Right ventricle myocardium superior (tissue), 1 donor: Measurements from ENCODE around the gene ZNF45. TPM values are rescaled to one million over a fixed set of nuclear protein-coding genes. Genes with fewer than 3 reads are reported as not detected.
"Not testable (repeated sequence)": the region's sequence is repeated elsewhere in the genome, so short reads cannot be mapped to it uniquely, and the experiment has no call there.

Source experiments
- ATAC-seq: fragments of 200-7000 bp; cut with Tn5 transposase; one replicate; pipeline ENCODE4 v1.9.1; 2020; ENCODE audit warnings: mild to moderate bottlenecking; ENCODE audit not compliant: poor library complexity
- DNase-seq: peaks from one replicate; pipeline ENCODE4 v3.0.0-alpha.2; 2020
- intact Hi-C: fragments of 100-400 bp; cut with DNase I; formaldehyde crosslinking; loops from one replicate; pipeline ENCODE4 v1.11.2; 2022
- total RNA-seq: library from RNA; stranded (reverse); fragmentation: NEBNext Ultra II Directional; extraction: Animal tissue kit (Norgen Biotek cat#: 25700); gene quantifications from one replicate; pipeline ENCODE4 v1.2.1, GENCODE V29; 2021
- donor health status: DM: no; HTN: yes; CAD: no; lungs with severe emphysema.

The ZNF45 gene
- total RNA-seq, 1 donor from 2014 or later: 6.1 TPM

DNA sequence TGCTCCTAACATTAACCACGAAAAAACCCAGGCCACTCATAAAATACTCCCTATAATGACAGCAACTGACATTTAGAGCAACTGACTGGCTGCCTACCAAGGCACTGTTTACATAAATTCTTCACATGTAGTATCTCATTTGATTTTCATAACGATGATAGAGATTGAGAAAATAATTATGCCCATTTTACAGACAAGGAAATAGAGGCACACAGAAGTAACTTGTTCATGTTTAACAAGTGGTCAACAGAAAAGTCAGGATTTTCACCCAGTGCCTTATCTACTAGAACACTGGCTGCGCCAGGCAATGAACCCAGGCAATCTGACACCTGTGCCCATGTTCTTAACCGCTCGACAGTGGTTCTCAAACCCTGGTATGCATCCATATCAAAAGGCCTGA lies 6.3 kb downstream of the ZNF45 start:
- intact Hi-C loops: no loop called here
- DNase-seq: no peak
- no peak for ATAC-seq

DNA sequence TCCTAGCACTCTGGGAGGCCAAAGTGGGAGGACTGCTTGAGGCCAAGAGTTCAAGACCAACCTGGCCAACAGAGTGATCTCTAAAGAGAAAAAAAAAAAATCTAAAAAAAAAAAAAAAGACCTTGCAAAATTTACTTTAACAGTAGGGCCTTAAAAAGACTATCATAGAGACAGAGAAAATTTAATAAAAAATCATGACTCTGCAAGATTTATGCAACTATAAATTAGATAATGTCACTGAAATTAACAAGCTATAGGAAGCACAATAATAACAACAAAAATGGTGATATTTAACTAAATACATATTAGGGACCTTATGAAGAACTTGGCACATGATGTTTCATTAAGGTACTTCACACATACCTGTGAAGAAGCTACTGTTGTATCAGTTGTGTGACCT lies 11.2 kb downstream of the ZNF45 start:
- DNase-seq: no peak
- ATAC-seq: no peak
- intact Hi-C loops: no loop called here

GRCh38 chr19:43914051-43914450 lies 21.0 kb downstream of the ZNF45 start:
- no peak for ATAC-seq
- no peak for DNase-seq
- intact Hi-C loops: no loop called here

DNA sequence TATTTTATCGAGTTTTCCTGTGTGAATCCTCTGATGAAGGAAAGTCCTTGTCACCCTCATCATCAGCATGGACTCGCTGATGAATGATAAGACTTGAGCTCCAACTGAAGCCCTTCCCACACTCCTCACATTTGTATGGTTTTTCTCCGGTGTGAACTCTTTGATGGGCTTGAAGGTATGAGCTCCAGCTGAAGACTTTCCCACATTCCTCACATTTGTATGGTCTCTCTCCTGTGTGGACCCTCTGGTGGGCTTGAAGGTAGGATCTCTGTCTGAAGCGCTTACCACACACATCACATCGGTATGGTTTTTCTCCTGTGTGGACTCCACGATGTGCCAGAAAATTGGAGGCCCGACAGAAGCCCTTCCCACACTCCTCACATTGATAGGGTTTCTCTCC lies 21.7 kb downstream of the ZNF45 start:
- intact Hi-C loops: no loop called here
- ATAC-seq (no peak), DNase-seq (no peak)

DNA sequence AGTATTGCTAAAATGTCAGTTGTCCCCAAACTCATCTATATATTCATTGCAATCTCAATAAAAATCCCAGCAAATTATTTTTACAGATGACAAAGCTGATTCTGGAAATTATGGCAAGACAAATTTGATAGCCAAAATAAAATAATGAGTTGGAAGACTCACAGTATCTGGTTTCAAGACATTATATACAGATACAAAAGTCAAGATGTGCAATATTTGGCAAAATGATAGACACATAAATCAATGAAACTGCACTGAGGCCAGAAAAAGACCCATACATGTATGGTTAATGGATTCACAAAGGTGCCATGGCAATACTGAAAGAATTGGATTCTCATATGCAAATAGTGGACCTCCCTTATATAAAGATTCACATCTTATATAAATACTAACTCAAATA lies 24.2 kb downstream of the ZNF45 start:
- intact Hi-C loops: no loop called here
- ATAC-seq (no peak), DNase-seq (no peak)

DNA sequence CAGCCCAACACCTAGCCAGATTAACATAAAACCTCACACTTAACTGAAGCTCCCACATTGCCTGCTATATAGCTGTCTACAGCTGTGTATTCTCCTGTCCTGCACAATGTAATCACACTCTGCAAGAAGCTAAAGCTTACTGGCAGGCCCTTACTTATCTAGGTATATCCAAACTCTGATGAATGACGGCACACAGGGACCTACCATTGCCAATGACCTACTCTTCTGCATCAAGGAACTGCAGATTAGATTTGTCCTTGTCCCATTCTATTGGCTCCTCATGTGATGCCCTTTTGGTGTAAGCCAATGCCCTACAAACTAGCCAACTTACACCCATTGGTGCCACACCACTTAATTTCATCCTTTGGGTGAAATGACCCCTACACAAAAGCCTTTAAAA lies 26.4 kb downstream of the ZNF45 start:
- ATAC-seq: no peak
- intact Hi-C loops: no loop called here

DNA sequence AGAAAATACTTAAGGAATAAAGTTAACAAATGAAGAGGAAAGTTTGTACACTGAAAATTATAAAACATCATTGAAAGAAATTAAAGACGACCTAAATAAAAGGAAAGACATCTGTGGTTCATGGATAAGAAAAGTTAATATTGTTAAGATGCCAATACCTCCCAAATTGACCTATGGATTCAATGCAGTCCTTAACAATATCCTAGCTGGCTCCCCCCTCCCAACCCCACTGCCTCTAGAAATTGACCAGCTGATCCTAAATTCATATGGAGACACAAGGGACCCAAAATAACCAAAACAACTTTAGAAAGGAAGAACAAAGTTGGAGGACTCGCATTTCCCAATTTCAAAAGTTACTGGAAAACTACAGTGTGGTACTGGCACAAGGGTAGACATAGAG lies 28.3 kb downstream of the ZNF45 start:
- DNase-seq: no peak
- no peak for ATAC-seq
- intact Hi-C loops: no loop called here

More for the DNA sequence above, 26.4 kb downstream of the ZNF45 start:
- DNase-seq: no peak

- ATAC-seq (no peak), DNase-seq (no peak)
- intact Hi-C loops: no loop called here
Observed at GRCh38 chr19:43905897-43906296, 29.2 kb downstream of the ZNF45 start.

- intact Hi-C loops: no loop called here
- DNase-seq (no peak), ATAC-seq (no peak)
Observed at GRCh38 chr19:43902399-43902798, 32.7 kb downstream of the ZNF45 start.

DNA sequence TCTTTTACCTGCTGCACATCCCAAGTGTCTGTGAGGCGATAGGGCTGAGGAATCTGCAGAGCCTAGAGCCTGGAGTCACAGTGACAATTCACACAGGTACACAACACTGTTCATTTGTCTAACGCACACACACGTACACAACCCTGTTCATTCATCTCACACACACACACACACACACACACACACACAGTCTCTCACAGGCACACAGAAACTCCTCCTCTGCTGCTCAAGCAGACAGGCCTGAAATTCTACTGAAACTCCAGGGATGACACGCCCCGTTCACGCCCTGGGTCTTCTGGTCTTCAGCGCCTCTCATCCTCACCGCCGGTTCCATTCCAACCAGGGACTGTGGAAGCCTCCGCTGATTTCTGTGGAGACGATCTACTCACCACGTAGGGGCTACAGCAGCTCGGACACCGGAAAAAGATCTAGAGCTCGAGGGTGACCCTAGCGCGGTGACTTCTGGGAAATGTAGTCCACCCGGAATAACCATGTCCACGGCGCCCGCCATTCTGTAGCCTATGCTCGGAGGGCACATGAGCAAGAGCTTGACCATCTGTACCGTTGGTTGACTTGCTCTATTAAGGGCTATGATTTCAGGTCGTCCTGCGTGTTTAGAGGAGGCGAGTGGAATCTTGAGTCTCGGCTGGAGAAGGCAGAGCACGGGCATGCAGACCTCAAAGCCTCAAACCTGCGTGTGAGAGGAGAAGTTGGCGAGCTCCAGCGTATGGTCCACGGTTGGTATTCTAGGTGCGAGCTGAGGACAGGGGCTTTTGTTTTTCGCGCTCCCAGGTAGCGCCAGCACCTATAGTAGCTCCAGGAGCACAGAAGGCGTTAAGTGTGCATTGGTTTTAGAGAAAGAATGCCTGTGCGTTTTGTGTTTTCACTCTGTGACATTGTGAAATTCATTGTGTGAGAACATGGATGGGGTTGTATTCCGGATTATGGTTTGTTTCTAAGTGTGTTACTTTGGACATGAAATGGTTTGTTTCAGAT lies 33.4 kb downstream of the ZNF45 start:
- peak; percentile 85 for DNase-seq
- intact Hi-C loops: no loop called here

GRCh38 chr19:43895727-43896308 lies 39.3 kb downstream of the ZNF45 start:
- DNase-seq (no peak), ATAC-seq (no peak)
- intact Hi-C loops: no loop called here

More for the DNA sequence above, 33.4 kb downstream of the ZNF45 start:
- ATAC-seq: peak; percentile 100

GRCh38 chr19:43883864-43884263 lies 51.2 kb downstream of the ZNF45 start, which contains the start of gene ZNF404:
Gene ZNF404, minus strand, starts transcription at chr19:43883964.
- no peak for ATAC-seq
- intact Hi-C loops: no loop called here
- DNase-seq: no peak

DNA sequence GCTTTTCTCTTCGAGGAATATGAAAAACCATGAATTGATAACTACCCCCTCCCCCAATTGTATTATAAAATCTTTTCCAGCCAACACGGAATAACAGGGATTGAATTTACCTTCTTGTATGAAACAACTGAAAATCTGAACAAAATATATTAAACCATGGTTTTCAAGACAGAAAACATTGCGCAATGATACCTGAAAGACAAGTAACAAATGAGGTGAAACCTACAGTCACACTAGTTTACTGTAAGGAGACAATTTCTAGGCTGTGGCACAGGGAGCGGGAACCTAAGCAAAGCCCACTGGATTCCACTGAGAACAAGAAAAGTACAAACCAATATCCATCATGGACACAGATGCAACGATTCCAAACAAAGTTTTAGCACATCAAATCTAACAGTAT lies 54.6 kb downstream of the ZNF45 start:
- DNase-seq (no peak), ATAC-seq (no peak)
- intact Hi-C loops: no loop called here

DNA sequence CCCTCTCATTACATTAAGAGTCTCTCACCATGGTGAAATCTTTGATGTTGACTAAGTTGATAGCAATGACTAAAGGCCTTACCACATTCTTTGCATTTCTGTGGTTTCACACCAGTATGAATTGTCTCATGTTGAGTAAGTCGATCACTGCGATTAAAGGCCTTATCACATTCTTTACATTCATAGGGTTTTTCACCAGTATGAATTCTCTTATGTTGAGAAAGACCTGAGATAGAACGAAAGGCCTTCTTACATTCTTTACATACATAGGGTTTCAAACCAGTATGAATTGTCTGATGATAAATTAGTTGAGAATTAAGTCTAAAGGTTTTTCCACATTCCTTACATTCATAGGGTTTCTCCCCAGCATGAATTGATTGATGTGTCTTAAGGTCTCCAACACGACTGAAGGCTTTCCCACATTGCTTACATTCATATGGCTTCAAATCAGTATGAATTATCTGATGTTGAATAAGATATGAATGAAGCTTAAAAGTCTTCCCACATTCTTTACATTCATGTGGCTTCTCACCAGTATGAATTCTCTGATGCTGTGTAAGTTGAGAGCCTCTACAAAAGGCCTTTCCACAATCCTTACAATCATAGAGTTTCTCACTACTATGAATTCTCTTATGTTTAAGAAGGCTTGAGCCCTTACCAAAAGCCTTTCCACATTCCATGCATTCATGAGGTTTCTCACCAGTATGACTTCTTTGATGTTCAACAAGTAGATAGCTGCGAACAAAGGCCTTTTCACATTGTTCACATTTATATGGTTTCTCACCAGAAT lies 62.3 kb downstream of the ZNF45 start:
- DNase-seq (no peak), ATAC-seq (no peak)
- intact Hi-C loops: no loop called here

DNA sequence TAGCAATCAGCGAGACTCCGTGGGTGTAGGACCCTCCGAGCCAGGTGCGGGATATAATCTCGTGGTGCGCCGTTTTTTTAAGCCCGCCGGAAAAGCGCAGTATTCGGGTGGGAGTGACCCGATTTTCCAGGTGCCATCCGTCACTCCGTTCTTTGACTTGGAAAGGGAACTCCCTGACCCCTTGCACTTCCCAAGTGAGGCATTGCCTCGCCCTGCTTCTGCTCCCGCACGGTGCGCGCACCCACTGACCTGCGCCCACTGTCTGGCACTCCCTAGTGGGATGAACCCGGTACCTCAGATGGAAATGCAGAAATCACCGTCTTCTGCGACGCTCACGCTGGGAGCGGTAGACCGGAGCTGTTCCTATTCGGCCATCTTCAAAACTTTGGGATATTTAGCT lies 68.2 kb downstream of the ZNF45 start:
- intact Hi-C loops, ATAC-seq, DNase-seq: not testable (repeated sequence)

Other genes with a start within 250 kb of the ZNF45 start
- gene IRGC, start 219.2 kb downstream of the ZNF45 start, total RNA-seq: not detected
- 15.7 TPM for gene SMG9, start 180.3 kb downstream of the ZNF45 start, total RNA-seq
- gene KCNN4, start 154.3 kb downstream of the ZNF45 start, total RNA-seq: 0.19 TPM
- 0.89 TPM for gene LYPD5, start 132.8 kb downstream of the ZNF45 start, total RNA-seq
- 9.0 TPM for gene ZNF283, start 108.0 kb downstream of the ZNF45 start, total RNA-seq
- 7.6 TPM for gene ZNF404, start 51.3 kb downstream of the ZNF45 start, total RNA-seq
- gene ZNF221, start 15.9 kb upstream of the ZNF45 start, total RNA-seq: 3.6 TPM
- 6.5 TPM for gene ZNF155, start 48.9 kb upstream of the ZNF45 start, total RNA-seq
- gene ZNF230, start 67.7 kb upstream of the ZNF45 start, total RNA-seq: 2.7 TPM
- gene ZNF222, start 90.1 kb upstream of the ZNF45 start, total RNA-seq: 2.9 TPM
- gene ZNF223, start 116.8 kb upstream of the ZNF45 start, total RNA-seq: 2.3 TPM
- gene ZNF284, start 136.9 kb upstream of the ZNF45 start, total RNA-seq: 1.6 TPM
- 9.9 TPM for gene ZNF224, start 159.1 kb upstream of the ZNF45 start, total RNA-seq
- gene ZNF225, start 178.1 kb upstream of the ZNF45 start, total RNA-seq: 3.0 TPM
- gene ZNF234, start 206.3 kb upstream of the ZNF45 start, total RNA-seq: 8.1 TPM
- 14.9 TPM for gene ZNF226, start 229.8 kb upstream of the ZNF45 start, total RNA-seq